SKM-1 treated with dmso at 0.1 percent for 144 hours (cell line): Measurements from ENCODE around the gene ADD1.
"Not testable (repeated sequence)": the region's sequence is repeated elsewhere in the genome, so short reads cannot be mapped to it uniquely, and the experiment has no call there.

ENCODE experiments used
- DNase-seq: peaks from one replicate; lab custom pipeline; 2025; ENCODE audit not compliant: unreplicated experiment; lab: John Stamatoyannopoulos, UW

Gene ADD1

GRCh38 chr4:2942532-2943363 lies 99.1 kb downstream of the ADD1 start:
- DNase-seq = no peak

- no peak for DNase-seq
These were observed 99.9 kb downstream of the ADD1 start for GRCh38 chr4:2943364-2944090.

- DNase-seq = no peak
These were observed 100.4 kb downstream of the ADD1 start for GRCh38 chr4:2944091-2944482.

GRCh38 chr4:2944586-2945526 lies 101.2 kb downstream of the ADD1 start:
- DNase-seq = no peak

- not testable (repeated sequence) for DNase-seq
These were observed 102.3 kb downstream of the ADD1 start for GRCh38 chr4:2945619-2946604.

- no peak for DNase-seq
These were observed 103.4 kb downstream of the ADD1 start for GRCh38 chr4:2946812-2947600.

GRCh38 chr4:2947926-2948325 lies 104.3 kb downstream of the ADD1 start:
- DNase-seq = no peak

GRCh38 chr4:2948895-2949781 lies 105.5 kb downstream of the ADD1 start:
- no peak for DNase-seq

GRCh38 chr4:2949782-2950125 lies 106.1 kb downstream of the ADD1 start:
- DNase-seq = no peak

GRCh38 chr4:2950221-2950989 lies 106.8 kb downstream of the ADD1 start:
- DNase-seq = no peak

- no peak for DNase-seq
These were observed 109.9 kb downstream of the ADD1 start for GRCh38 chr4:2953496-2953895.

- peak; percentile 55 for DNase-seq
These were observed 110.9 kb downstream of the ADD1 start for GRCh38 chr4:2954358-2955185.

- not testable (repeated sequence) for DNase-seq
These were observed 111.8 kb downstream of the ADD1 start for GRCh38 chr4:2955186-2956044.

- no peak for DNase-seq
These were observed 114.8 kb downstream of the ADD1 start for GRCh38 chr4:2958446-2958845.

- DNase-seq = not testable (repeated sequence)
These were observed 116.8 kb downstream of the ADD1 start for GRCh38 chr4:2960450-2960849.

GRCh38 chr4:2961421-2961810 lies 117.8 kb downstream of the ADD1 start:
- peak; percentile 50 for DNase-seq
